ENCODE data around the gene COA8.

DNA sequence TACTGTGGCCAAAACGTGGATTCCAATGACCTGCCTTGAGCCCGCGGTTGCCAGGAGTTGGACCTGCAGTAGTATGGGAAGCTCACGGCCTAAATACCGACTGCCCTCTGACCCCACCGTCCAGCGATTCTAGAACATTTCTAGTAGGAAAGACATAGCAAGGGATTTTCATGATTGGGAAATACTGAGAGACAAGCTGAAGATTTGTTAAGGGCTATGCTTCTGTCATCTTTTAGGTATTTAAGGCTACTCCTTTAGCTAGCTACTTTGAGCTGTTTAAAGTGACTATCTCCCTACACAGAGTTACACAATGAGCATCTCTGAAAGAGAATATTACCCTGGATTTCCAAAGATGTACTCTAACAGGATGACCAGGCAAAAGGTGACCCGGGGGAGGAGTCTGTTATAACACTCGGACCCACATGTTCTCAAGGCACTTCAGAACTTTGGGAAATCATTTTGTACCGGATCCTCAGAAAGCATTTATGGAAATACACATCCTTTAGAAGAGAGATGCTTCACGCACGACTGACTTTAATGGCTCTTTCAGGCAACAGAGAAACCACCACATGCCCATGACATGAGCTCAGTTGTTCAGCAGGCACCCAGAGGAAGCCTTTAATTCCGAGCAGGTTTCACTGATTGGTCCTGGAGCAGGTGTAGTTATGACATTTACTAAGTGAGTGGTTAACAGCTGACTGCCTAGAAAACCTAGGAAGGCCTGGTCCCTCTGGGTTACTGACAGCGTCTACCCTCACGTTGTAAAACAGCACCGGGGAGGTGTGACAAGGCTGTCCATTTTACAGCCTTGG is 4.5 kb upstream of the COA8 start:
- TF ChIP-seq, protein P1, sequence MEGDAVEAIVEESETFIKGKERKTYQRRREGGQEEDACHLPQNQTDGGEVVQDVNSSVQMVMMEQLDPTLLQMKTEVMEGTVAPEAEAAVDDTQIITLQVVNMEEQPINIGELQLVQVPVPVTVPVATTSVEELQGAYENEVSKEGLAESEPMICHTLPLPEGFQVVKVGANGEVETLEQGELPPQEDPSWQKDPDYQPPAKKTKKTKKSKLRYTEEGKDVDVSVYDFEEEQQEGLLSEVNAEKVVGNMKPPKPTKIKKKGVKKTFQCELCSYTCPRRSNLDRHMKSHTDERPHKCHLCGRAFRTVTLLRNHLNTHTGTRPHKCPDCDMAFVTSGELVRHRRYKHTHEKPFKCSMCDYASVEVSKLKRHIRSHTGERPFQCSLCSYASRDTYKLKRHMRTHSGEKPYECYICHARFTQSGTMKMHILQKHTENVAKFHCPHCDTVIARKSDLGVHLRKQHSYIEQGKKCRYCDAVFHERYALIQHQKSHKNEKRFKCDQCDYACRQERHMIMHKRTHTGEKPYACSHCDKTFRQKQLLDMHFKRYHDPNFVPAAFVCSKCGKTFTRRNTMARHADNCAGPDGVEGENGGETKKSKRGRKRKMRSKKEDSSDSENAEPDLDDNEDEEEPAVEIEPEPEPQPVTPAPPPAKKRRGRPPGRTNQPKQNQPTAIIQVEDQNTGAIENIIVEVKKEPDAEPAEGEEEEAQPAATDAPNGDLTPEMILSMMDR (IDR thresholded peaks at IDR 0.05), result no peak
- TF ChIP-seq POLR2A (IDR thresholded peaks at IDR 0.05) (no peak), EP300 (IDR thresholded peaks at IDR 0.05; ENCODE audit: low read depth) (no peak), POLR2AphosphoS5 (IDR thresholded peaks at IDR 0.05) (peak in 1 of 3 donors; percentile 14)

Measured in transverse colon (tissue), 4 donors.